SK-N-SH treated with all-trans-retinoic acid at 6 μM for 48 hours (cell line): ENCODE results near the gene LSAMP.

Source experiments
- CREB5 ChIP-seq: fragments of 250-450 bp; sonication (Bioruptor Pico); IDR thresholded peaks from 2 replicates; pipeline ENCODE4 v1.5.1; 2020; ENCODE audit warnings: low read depth, mild to moderate bottlenecking, moderate library complexity
- CSDC2 ChIP-seq: fragments of 250-450 bp; sonication (Bioruptor Pico); IDR thresholded peaks from 2 replicates; pipeline ENCODE4 v1.5.0; 2020; ENCODE audit warnings: mild to moderate bottlenecking, moderate library complexity
- CSRNP3 ChIP-seq: fragments of 250-450 bp; sonication (Bioruptor Pico); IDR thresholded peaks from 2 replicates; pipeline ENCODE4 v1.5.1; 2021; ENCODE audit warnings: mild to moderate bottlenecking, moderate library complexity
- ISL1 ChIP-seq: fragments of 250-450 bp; sonication (Bioruptor Pico); IDR thresholded peaks from 2 replicates; pipeline ENCODE4 v2.1.2; 2022; ENCODE audit warnings: mild to moderate bottlenecking, moderate library complexity
- OSR1 ChIP-seq: fragments of 250-450 bp; sonication (Bioruptor Pico); IDR thresholded peaks from 2 replicates; pipeline ENCODE4 v1.8.0; 2022; ENCODE audit warnings: moderate library complexity, mild to moderate bottlenecking, inconsistent platforms
- PATZ1 ChIP-seq: fragments of 250-450 bp; sonication (Bioruptor Pico); IDR thresholded peaks from 2 replicates; pipeline ENCODE4 v1.8.0; 2020; ENCODE audit warnings: mild to moderate bottlenecking, moderate library complexity, borderline replicate concordance
- PPARA ChIP-seq: fragments of 250-450 bp; sonication (Bioruptor Pico); IDR thresholded peaks from 2 replicates; pipeline ENCODE4 v1.5.0; 2020; ENCODE audit warnings: mild to moderate bottlenecking, borderline replicate concordance
- RARB ChIP-seq: fragments of 250-450 bp; sonication (Bioruptor Pico); IDR thresholded peaks from 2 replicates; pipeline ENCODE4 v1.8.0; 2021; ENCODE audit warnings: mild to moderate bottlenecking, moderate library complexity
- SNAI2 ChIP-seq: fragments of 250-450 bp; sonication (Bioruptor Pico); IDR thresholded peaks from 2 replicates; pipeline ENCODE4 v1.5.0; 2020; ENCODE audit warnings: mild to moderate bottlenecking, moderate library complexity
- ZFP3 ChIP-seq: fragments of 250-450 bp; sonication (Bioruptor Pico); IDR thresholded peaks from 2 replicates; pipeline ENCODE4 v1.5.0; 2020; ENCODE audit warnings: mild to moderate bottlenecking, moderate library complexity

GRCh38 chr3:115783938-115784738 lies 661.1 kb downstream of the LSAMP start:
- TF ChIP-seq CSDC2 (CRISPR knock-in tag) (no peak), SNAI2 (CRISPR knock-in tag) (no peak), CREB5 (CRISPR knock-in tag) (no peak), ZFP3 (CRISPR knock-in tag) (no peak), PPARA (CRISPR knock-in tag) (no peak), PATZ1 (no peak), ISL1 (no peak), CSRNP3 (CRISPR knock-in tag) (no peak), RARB (no peak), OSR1 (no peak)
